HG03439 (cell line): ENCODE data around the gene KRTAP2-2.

Source experiments
- ATAC-seq: cut with Tn5 transposase; IDR thresholded peaks from one replicate; pipeline ENCODE4 v1.9.1; 2021; ENCODE audit warnings: mild to moderate bottlenecking, moderate library complexity; ENCODE audit not compliant: unreplicated experiment

Gene KRTAP2-2

DNA sequence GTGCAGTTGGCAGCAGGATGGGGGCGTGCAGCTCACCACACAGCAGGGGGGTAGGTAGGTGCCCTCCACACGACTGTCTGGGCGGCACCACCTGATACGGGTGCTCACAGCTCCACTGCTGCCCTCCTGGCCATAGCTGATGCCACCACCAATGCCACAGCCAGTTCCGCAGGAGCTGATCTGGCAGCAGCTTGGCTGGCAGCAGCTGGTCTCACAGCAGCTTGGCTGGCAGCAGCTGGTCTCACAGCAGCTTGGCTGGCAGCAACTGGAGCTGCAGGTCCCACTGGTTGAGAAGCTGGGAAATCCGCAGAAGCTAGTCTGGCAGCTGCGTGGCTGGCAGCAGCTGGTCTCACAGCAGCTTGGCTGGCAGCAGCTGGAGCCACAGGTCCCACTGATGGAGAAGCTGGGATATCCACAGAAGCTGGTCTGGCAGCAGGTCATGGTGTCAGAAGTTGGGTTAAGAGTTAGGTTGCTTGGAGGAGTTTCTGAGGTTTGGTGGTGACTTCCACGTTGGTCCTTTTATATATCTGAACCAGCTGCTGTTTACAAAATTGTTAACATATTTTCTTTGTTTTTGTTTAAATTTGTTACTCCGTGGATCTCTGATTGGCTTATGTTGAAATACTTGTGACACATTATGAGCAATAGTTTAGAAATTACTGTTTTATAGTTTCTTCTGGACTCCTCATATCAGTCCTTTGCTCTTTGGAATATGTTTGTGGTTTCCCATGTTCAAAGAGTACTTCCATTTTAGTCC lies 28.1 kb downstream of the KRTAP2-2 start, which contains the start of gene KRTAP1-5:
TSS of gene KRTAP1-5 (minus strand) at position 494 of the 757 bp plus-strand sequence. CDS start at position 441, 53 bp downstream.
- no peak for ATAC-seq

DNA sequence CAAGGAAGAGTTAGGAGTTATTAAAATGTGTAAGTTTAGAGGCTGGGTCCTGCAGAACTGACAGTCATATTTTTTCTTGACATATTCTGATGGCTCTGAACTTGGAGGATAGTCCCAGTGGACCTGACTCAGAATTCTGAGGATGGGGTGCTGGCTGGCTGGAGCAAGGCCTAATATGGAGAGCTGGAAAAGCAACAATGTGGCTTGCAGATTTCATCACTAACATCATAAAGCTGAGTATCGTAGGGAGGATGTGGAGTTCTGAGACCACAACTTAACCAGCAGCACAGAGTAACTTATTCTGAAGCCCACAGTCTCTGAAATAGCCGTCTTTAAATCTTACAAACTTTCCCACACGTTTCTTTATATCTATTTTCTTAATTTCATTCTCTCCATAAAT lies 30.3 kb downstream of the KRTAP2-2 start:
- no peak for ATAC-seq

DNA sequence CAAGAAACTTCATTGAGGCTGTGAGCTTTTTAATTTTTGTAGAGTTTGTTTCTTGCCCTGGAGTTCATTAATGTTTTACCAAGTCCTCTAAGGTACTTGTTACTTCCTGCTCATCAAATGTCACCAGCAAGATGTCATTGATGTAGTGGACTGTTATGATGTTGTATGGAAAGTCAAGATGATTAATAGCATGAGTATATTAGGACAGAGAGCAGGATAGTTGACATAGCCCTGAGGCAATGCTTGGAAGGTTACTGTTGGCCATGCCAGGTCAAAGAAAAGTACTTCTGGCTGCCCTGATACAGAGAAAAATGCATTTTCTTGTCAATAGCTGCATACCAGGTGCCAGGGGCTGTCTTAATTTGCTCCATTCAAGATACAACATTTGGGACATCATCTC lies 34.7 kb downstream of the KRTAP2-2 start:
- no peak for ATAC-seq

DNA sequence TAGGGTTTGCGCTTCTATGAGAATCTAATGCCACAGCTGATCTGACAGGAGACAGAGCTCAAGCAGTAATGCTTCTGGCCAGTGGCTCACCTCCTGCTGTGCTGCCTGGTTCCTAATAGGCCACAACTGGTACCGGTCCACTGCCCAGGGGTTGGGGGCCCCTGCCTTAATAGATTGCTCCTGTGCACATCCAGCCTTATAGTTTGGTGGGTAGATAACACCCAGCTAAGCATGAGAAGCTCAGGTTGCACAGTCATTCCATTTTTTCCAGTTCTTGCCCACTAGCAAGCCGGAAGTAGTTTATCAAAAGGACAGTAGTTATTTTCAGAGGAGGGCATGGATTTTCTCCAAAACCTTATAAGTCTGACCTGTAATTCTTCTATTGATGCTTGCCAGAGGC lies 35.6 kb downstream of the KRTAP2-2 start:
- no peak for ATAC-seq

DNA sequence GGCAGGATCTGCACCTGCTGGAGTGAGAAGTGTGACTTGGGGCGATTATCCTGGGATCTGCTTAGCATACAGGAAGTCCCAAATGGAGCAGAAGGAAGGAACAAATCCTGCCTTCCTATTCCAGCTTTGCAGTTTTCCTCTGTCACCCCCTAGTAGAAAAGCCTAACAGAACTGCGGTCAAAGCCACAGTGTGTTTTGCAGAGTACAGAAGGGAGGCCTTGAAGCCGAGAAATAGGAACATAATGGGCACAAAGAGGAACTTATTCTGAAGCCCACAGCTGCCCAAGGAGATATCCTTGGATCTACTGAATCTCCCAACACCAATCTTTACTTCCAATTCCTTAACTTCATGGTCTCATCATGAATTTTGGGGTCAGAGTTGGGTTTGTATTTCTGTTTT lies 36.5 kb downstream of the KRTAP2-2 start:
- no peak for ATAC-seq

DNA sequence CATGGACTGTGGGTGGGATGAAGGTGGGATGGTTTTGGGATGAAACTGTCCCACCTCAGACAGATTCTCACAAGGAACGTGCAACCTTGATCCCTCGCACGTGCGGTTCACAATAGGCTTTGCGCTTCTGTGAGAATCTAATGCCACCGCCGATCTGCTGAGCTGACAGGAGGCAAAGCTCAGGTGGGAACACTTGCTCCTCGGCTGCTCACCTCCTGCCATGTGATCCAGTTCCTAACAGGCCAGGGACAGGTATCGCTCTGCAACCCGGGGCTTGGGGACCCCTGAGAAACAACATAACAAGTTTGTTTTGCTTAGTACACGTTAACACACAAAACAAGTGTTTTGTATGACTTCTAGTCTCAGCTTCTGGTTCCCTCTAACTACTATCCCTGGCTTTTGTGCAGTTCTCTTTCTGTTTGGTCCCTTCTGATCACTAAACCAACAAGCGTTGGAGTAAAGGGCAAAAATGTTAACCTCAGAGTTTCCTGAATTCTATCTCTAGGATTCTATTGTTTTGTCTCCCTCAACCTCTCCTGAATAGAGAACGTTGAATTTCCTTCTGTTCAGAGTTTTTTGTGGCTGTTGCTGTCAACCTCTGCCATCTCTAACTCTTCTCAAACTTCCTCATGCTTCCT lies 38.3 kb downstream of the KRTAP2-2 start:
- no peak for ATAC-seq

DNA sequence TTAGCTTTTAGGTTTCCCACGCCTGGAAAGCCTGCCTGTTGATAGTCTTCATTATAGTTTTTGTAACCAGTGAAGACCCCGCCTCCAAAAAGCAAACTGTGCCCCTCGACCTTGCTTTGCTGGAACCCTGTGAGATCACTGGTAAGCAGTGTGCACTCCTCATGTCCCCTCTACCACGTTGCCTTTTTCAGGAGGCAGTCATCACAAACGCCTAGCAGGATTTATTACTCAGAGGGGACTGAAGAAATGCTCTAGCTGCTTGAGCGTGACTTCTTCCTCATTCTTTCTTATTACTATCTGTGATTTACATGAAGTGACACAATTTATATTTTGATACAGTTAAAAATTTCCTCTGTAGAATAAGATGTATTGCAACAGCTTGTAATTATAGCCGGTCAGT lies 39.6 kb downstream of the KRTAP2-2 start:
- ATAC-seq: no peak

DNA sequence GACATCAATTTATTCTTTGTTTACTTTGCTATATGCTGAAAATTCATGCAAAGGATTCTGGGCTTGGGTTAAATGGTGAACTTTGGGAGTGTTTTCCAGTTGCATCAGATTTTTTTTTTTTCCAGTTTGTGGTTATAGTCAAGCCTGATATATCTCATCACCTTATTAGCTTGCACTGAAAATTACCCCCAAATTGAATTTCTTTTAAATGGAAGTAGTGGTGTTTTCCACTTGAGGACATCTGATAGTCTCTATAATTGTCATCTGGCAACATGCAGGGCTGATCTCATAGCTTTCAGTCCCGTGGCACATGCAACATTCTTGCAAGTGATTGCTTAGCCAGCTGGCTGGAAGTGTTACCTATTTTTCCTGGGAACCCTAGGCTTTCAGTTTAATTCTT lies 41.4 kb downstream of the KRTAP2-2 start:
- no peak for ATAC-seq

DNA sequence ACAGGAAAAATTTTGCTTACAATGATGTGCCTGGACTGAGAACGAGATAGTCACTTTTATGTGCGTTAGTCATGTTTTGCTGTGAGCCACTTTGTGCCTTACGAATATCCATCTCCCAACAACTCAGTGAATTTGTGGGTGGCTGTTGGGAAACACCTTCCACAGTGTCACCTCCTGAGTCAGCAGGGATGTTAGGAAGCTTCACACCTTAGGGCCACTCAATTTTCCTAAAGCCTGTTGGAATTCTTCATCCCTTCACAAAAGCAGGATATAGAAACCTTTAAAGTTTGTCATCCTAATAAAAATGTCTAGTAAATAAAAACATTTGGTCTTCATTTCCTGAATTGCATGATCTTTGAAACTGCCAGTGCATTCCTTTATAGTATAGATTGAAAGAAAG lies 41.8 kb downstream of the KRTAP2-2 start:
- ATAC-seq: no peak

DNA sequence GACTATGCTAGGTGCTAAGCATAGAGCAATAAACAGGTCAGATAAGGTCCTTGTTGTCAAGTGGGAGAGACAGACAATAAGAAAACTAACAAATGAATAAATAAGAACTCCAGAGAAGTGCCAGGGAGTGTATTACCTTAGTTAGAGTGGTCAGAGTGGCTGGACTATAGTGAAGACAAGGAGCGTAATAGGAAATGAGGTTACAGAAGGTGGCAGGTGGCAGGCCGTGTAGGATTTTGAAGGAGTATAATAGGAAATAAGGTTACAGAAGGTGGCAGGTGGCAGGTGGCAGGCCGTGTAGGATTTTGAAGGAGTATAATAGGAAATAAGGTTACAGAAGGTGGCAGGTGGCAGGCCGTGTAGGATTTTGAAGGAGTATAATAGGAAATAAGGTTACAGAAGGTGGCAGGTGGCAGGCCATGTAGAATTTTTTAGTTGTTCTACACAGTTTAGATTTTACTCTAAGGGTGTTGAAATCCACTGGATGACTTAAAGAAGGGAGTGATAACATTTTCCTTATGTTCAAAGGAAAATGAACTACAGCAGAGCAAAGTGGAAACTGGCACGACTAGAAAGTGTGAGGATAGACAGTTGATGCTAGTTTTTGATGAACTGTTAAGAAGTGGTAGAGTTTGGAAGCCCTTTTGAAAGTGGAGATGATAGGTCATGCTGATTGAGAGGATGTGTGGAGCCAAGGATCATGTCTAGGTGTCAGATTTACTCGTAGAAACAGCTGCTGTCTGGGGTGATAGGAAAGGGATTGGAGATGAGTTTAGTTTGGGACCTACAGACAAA lies 42.5 kb downstream of the KRTAP2-2 start:
- no peak for ATAC-seq

DNA sequence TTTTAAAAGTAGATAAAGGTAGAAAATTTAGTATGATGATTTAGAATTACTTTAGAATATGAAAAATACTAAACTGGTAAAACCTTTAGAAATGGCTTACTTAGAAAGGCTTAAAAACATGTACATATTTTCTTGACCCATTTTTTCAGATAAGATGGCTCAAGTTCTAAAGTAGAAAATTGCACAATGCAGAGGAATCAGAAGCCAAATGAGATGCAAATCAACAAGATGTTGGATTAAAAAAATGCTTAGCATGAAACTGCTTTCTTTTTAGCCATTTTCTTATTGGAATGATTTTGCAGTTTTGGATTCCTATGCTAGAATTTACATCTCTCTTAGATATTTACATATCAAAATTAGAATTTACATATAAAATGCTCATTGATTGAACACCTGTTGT lies 44.6 kb downstream of the KRTAP2-2 start:
- ATAC-seq: no peak

DNA sequence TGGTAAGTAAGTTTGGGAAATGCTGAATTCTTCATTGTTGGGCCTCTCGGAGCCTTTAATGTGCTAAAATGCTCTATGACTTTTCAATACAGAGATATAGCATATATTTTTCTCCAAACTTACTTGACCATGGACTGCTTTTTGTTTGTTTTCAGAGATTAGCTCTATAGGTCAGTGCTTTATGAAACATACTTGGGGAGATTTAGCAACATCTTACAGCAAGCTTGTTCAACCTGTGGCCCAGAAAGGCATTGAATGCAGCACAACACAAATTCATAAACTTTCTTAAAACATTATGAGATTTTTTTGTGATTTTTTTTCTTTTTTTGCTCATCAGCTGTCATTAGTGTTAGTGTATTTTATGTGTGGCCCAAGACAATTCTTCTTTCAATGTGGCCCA lies 45.1 kb downstream of the KRTAP2-2 start:
- no peak for ATAC-seq

DNA sequence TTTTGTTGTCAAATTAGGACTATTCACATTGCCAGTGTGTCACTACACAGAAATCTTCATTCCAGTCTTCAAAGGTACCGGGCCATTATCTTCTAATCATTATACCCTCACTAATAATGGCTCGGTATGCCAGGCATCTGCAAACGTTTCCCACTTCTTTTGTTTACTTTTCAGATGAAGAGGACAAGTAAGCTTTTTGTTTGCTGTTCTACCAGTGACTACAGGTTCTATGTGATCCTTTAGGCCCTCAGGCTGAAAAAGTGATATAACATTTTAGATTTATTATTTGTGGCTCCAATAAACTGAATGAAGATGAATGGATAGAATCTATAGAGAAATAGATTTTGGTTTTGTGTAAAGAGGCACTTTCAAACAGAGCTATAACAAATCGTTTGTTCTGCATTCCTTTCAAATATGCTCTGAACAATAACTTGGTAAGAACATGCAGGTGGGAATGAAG lies 45.7 kb downstream of the KRTAP2-2 start:
- ATAC-seq: no peak

DNA sequence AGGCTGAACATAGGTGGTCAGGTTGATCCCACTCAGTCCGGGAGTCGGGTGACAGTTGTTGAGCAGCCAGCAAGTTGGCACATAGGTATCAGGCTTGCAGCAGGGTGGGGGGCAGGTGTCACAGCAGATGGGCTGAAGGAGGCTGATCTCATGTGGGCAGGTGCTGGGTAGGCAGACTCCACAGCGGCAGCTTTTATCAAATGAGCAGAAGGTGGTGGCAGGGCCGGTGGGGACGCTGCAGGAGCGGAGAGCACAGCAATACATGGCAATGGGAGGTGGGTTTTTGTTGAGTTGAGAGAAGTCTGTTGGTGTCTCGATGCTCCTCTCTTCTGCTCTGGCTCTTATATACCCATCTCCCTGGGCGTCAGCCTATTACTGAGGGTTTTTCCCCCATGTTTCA lies 46.2 kb downstream of the KRTAP2-2 start, which contains the start of gene KRTAP3-1:
TSS of gene KRTAP3-1 (minus strand) at position 318 of the 400 bp plus-strand sequence. CDS start at position 264, 54 bp downstream.
- ATAC-seq: no peak
